ENCODE measurements around the gene RIC1.

RIC1 gene

GRCh38 chr9:5609226-5609596 is 19.7 kb upstream of the RIC1 start:
- H3K23ac ChIP-seq (ENCODE audit: low read length): no peak overlapping the region
- H2BK5ac ChIP-seq (ENCODE audit: low read depth, low read length, poor library complexity): no peak overlapping the region
- H3K4me2 ChIP-seq (ENCODE audit: low read length): no peak overlapping the region
- no peak overlapping the region for H3K9ac ChIP-seq (ENCODE audit: low read length)
- H3K27ac ChIP-seq (ENCODE audit: low read depth, low read length): no peak overlapping the region
- WGBS (ENCODE audit: extremely low coverage, insufficient coverage, insufficient read length): no CpG with 5 or more reads among the region's 3 CpGs
- no peak overlapping the region for H3K18ac ChIP-seq (ENCODE audit: low read length)
- no peak for DNase-seq
- no peaks in the 10 kb centered on the region for H3K9me3 ChIP-seq (ENCODE audit: insufficient read depth, low read depth, low read length)
- H3K79me1 ChIP-seq (ENCODE audit: low read length): no peaks in the 10 kb centered on the region
- H2AFZ ChIP-seq (ENCODE audit: insufficient read depth, low read length, poor library complexity): no peak overlapping the region
- H4K91ac ChIP-seq (ENCODE audit: low read depth, low read length): no peak overlapping the region
- no peaks in the 10 kb centered on the region for H3K79me2 ChIP-seq (ENCODE audit: control insufficient read depth, insufficient read depth, low read length, poor library complexity)
- H2BK12ac ChIP-seq (ENCODE audit: low read length): no peak overlapping the region
- H4K8ac ChIP-seq (ENCODE audit: low read depth, low read length): no peak overlapping the region
- H3K4me3 ChIP-seq (ENCODE audit: low read depth, low read length): no peak overlapping the region
- no peak overlapping the region for H4K12ac ChIP-seq (ENCODE audit: low read depth, low read length)
- H2BK120ac ChIP-seq (ENCODE audit: insufficient read depth, low read length, poor library complexity): no peak overlapping the region
- no peaks in the 10 kb centered on the region for H3K36me3 ChIP-seq (ENCODE audit: control insufficient read depth in 1 of 2, insufficient read depth in 2 of 2, low read length in 2 of 2)
- H3K4ac ChIP-seq (ENCODE audit: low read depth, low read length): no peak overlapping the region
- H3K4me1 ChIP-seq (ENCODE audit: control insufficient read depth in 1 of 2, insufficient read depth in 2 of 2, low read length in 2 of 2): no peaks in the 10 kb centered on the region
- no peak overlapping the region for H2AK5ac ChIP-seq (ENCODE audit: low read length)
- H3K27me3 ChIP-seq (ENCODE audit: insufficient read depth, low read length): no peaks in the 10 kb centered on the region
- H3K14ac ChIP-seq (ENCODE audit: low read length): no peak overlapping the region

- Histone ChIP-seq H4K91ac (ENCODE audit: low read depth, low read length) (no peak overlapping the region), H2AFZ (ENCODE audit: insufficient read depth, low read length, poor library complexity) (no peak overlapping the region), H2BK12ac (ENCODE audit: low read length) (no peak overlapping the region), H3K9me3 (ENCODE audit: insufficient read depth, low read depth, low read length) (no peaks in the 10 kb centered on the region), H3K36me3 (ENCODE audit: control insufficient read depth in 1 of 2, insufficient read depth in 2 of 2, low read length in 2 of 2) (no peaks in the 10 kb centered on the region), H3K23ac (ENCODE audit: low read length) (no peak overlapping the region), H4K12ac (ENCODE audit: low read depth, low read length) (no peak overlapping the region), H3K14ac (ENCODE audit: low read length) (no peak overlapping the region), H3K79me2 (ENCODE audit: control insufficient read depth, insufficient read depth, low read length, poor library complexity) (no peaks in the 10 kb centered on the region), H3K4me1 (ENCODE audit: control insufficient read depth in 1 of 2, insufficient read depth in 2 of 2, low read length in 2 of 2) (no peaks in the 10 kb centered on the region), H3K27ac (ENCODE audit: low read depth, low read length) (no peak overlapping the region), H2AK5ac (ENCODE audit: low read length) (no peak overlapping the region), H4K8ac (ENCODE audit: low read depth, low read length) (no peak overlapping the region), H3K4me3 (ENCODE audit: low read depth, low read length) (no peak overlapping the region), H2BK5ac (ENCODE audit: low read depth, low read length, poor library complexity) (no peak overlapping the region), H3K27me3 (ENCODE audit: insufficient read depth, low read length) (no peaks in the 10 kb centered on the region), H3K4me2 (ENCODE audit: low read length) (no peak overlapping the region), H3K18ac (ENCODE audit: low read length) (no peak overlapping the region), H2BK120ac (ENCODE audit: insufficient read depth, low read length, poor library complexity) (no peak overlapping the region), H3K4ac (ENCODE audit: low read depth, low read length) (no peak overlapping the region), H3K9ac (ENCODE audit: low read length) (no peak overlapping the region), H3K79me1 (ENCODE audit: low read length) (no peaks in the 10 kb centered on the region)
- DNase-seq: no peak
- WGBS (ENCODE audit: extremely low coverage, insufficient coverage, insufficient read length): no CpG with 5 or more reads among the region's 2 CpGs
Measured at GRCh38 chr9:5610491-5610890, 18.4 kb upstream of the RIC1 start.

GRCh38 chr9:5611321-5612184 is 17.4 kb upstream of the RIC1 start:
- Histone ChIP-seq H3K4me2 (ENCODE audit: low read length) (no peak overlapping the region), H3K14ac (ENCODE audit: low read length) (no peak overlapping the region), H3K27ac (ENCODE audit: low read depth, low read length) (no peak overlapping the region), H4K12ac (ENCODE audit: low read depth, low read length) (no peak overlapping the region), H3K36me3 (ENCODE audit: control insufficient read depth in 1 of 2, insufficient read depth in 2 of 2, low read length in 2 of 2) (no peaks in the 10 kb centered on the region), H2AFZ (ENCODE audit: insufficient read depth, low read length, poor library complexity) (no peak overlapping the region), H2BK12ac (ENCODE audit: low read length) (no peak overlapping the region), H2AK5ac (ENCODE audit: low read length) (no peak overlapping the region), H2BK5ac (ENCODE audit: low read depth, low read length, poor library complexity) (no peak overlapping the region), H3K23ac (ENCODE audit: low read length) (no peak overlapping the region), H3K4me3 (ENCODE audit: low read depth, low read length) (no peak overlapping the region), H3K4ac (ENCODE audit: low read depth, low read length) (no peak overlapping the region), H2BK120ac (ENCODE audit: insufficient read depth, low read length, poor library complexity) (no peak overlapping the region), H3K79me1 (ENCODE audit: low read length) (no peaks in the 10 kb centered on the region), H3K9ac (ENCODE audit: low read length) (no peak overlapping the region), H3K79me2 (ENCODE audit: control insufficient read depth, insufficient read depth, low read length, poor library complexity) (no peaks in the 10 kb centered on the region), H4K91ac (ENCODE audit: low read depth, low read length) (no peak overlapping the region), H3K18ac (ENCODE audit: low read length) (no peak overlapping the region), H3K9me3 (ENCODE audit: insufficient read depth, low read depth, low read length) (no peaks in the 10 kb centered on the region), H3K4me1 (ENCODE audit: control insufficient read depth in 1 of 2, insufficient read depth in 2 of 2, low read length in 2 of 2) (no peaks in the 10 kb centered on the region), H4K8ac (ENCODE audit: low read depth, low read length) (no peak overlapping the region), H3K27me3 (ENCODE audit: insufficient read depth, low read length) (no peaks in the 10 kb centered on the region)
- WGBS (ENCODE audit: extremely low coverage, insufficient coverage, insufficient read length): no CpG with 5 or more reads among the region's 6 CpGs
- peak in 1 of 2 donors; percentile 31 for DNase-seq

- Histone ChIP-seq H3K79me1 (ENCODE audit: low read length) (no peaks in the 10 kb centered on the region), H3K18ac (ENCODE audit: low read length) (no peak overlapping the region), H2AK5ac (ENCODE audit: low read length) (no peak overlapping the region), H3K4me3 (ENCODE audit: low read depth, low read length) (no peak overlapping the region), H2AFZ (ENCODE audit: insufficient read depth, low read length, poor library complexity) (no peak overlapping the region), H4K91ac (ENCODE audit: low read depth, low read length) (no peak overlapping the region), H2BK5ac (ENCODE audit: low read depth, low read length, poor library complexity) (no peak overlapping the region), H3K4me1 (ENCODE audit: control insufficient read depth in 1 of 2, insufficient read depth in 2 of 2, low read length in 2 of 2) (no peaks in the 10 kb centered on the region), H2BK120ac (ENCODE audit: insufficient read depth, low read length, poor library complexity) (no peak overlapping the region), H3K9me3 (ENCODE audit: insufficient read depth, low read depth, low read length) (no peaks in the 10 kb centered on the region), H3K27ac (ENCODE audit: low read depth, low read length) (no peak overlapping the region), H3K23ac (ENCODE audit: low read length) (no peak overlapping the region), H4K12ac (ENCODE audit: low read depth, low read length) (no peak overlapping the region), H3K36me3 (ENCODE audit: control insufficient read depth in 1 of 2, insufficient read depth in 2 of 2, low read length in 2 of 2) (no peaks in the 10 kb centered on the region), H3K4me2 (ENCODE audit: low read length) (no peak overlapping the region), H2BK12ac (ENCODE audit: low read length) (no peak overlapping the region), H3K4ac (ENCODE audit: low read depth, low read length) (no peak overlapping the region), H3K9ac (ENCODE audit: low read length) (no peak overlapping the region), H3K79me2 (ENCODE audit: control insufficient read depth, insufficient read depth, low read length, poor library complexity) (no peaks in the 10 kb centered on the region), H3K14ac (ENCODE audit: low read length) (no peak overlapping the region), H3K27me3 (ENCODE audit: insufficient read depth, low read length) (no peaks in the 10 kb centered on the region), H4K8ac (ENCODE audit: low read depth, low read length) (no peak overlapping the region)
- no peak for DNase-seq
Measured at GRCh38 chr9:5612185-5612530, 16.7 kb upstream of the RIC1 start.
